IMR-90 (cell line): ENCODE measurements around the gene NEK4. TPM values are rescaled to one million over a fixed set of nuclear protein-coding genes. Genes with fewer than 3 reads are reported as not detected.

Experiments
- ATAC-seq: fragments of 200-7000 bp; cut with Tn5 transposase; 2 replicates; pipeline ENCODE4 v1.9.1; 2020; ENCODE audit warnings: low read depth, mild to moderate bottlenecking, moderate library complexity
- BruUV-seq: library from RNA; stranded (reverse); fragments of 400-500 nt; replicated peaks from 2 replicates; lab custom pipeline; 2021; lab: Mats Ljungman, UMichigan
- CTCF ChIA-PET: fragments of 300-600 bp; formaldehyde crosslinking; extraction: SDS; loops from one replicate; lab custom pipeline; 2021; ENCODE audit warnings: antibody characterized with exemption; lab: Yijun Ruan, JAX
- POLR2A ChIA-PET: fragments of 300-600 bp; sonication (Branson Sonifier 250); formaldehyde crosslinking; loops from one replicate; lab custom pipeline; 2022; ENCODE audit warnings: antibody characterized with exemption; ENCODE audit not compliant: unreplicated experiment; lab: Charles Lee
- DNase-seq: peaks from one replicate; pipeline ENCODE4 v3.0.0; 2013
- H2AFZ ChIP-seq: replicated peaks from 2 replicates; pipeline ENCODE3; 2013; ENCODE audit warnings: low read length, mild to moderate bottlenecking; ENCODE audit not compliant: poor library complexity
- H2AK5ac ChIP-seq: 2 replicates; pipeline ENCODE4 v1.6.1; 2013; ENCODE audit warnings: low read depth, low read length, inconsistent platforms
- H2AK9ac ChIP-seq: replicated peaks from 2 replicates; pipeline ENCODE3; 2013; ENCODE audit warnings: mild to moderate bottlenecking, low read depth, low read length, moderate library complexity; ENCODE audit not compliant: poor library complexity
- H2BK120ac ChIP-seq: 2 replicates; pipeline ENCODE4 v1.6.1; 2013; ENCODE audit warnings: low read depth, low read length, inconsistent platforms
- H2BK15ac ChIP-seq: 3 replicates; pipeline ENCODE4 v1.6.1; 2013; ENCODE audit warnings: low read depth, low read length, inconsistent platforms
- H2BK20ac ChIP-seq: 2 replicates; pipeline ENCODE4 v1.6.1; 2013; ENCODE audit warnings: low read depth, mild to moderate bottlenecking, inconsistent platforms, low read length, moderate library complexity
- H2BK5ac ChIP-seq: 2 replicates; pipeline ENCODE4 v1.6.1; 2013; ENCODE audit warnings: mild to moderate bottlenecking, low read depth, low read length, inconsistent platforms; ENCODE audit not compliant: poor library complexity, severe bottlenecking
- H3K14ac ChIP-seq: replicated peaks from 2 replicates; pipeline ENCODE4 v1.6.1; 2013; ENCODE audit warnings: low read depth, low read length, inconsistent platforms
- H3K18ac ChIP-seq: 2 replicates; pipeline ENCODE4 v1.6.1; 2013; ENCODE audit warnings: low read depth, low read length, control low read depth
- H3K23ac ChIP-seq: 2 replicates; pipeline ENCODE4 v1.6.1; 2013; ENCODE audit warnings: low read depth, low read length, inconsistent platforms
- H3K27ac ChIP-seq: 2 replicates; pipeline ENCODE4 v1.5.1; 2013; ENCODE audit warnings: mild to moderate bottlenecking, control low read depth, low read length; ENCODE audit not compliant: insufficient read depth
- H3K27me3 ChIP-seq: 2 replicates; pipeline ENCODE4 v1.6.1; 2013; ENCODE audit warnings: low read length; ENCODE audit not compliant: control insufficient read depth, insufficient read depth
- H3K36me3 ChIP-seq: 2 replicates; pipeline ENCODE4 v1.6.1; 2013; ENCODE audit warnings: low read length, mixed read lengths; ENCODE audit not compliant: control insufficient read depth, insufficient read depth
- H3K4ac ChIP-seq: 2 replicates; pipeline ENCODE4 v1.6.1; 2013; ENCODE audit warnings: low read depth, low read length, inconsistent platforms
- H3K4me1 ChIP-seq: 2 replicates; pipeline ENCODE4 v1.6.1; 2013; ENCODE audit warnings: low read length, mixed read lengths; ENCODE audit not compliant: control insufficient read depth, insufficient read depth
- H3K4me2 ChIP-seq: 2 replicates; pipeline ENCODE4 v1.6.1; 2013; ENCODE audit warnings: low read depth, mild to moderate bottlenecking, control low read depth, low read length, moderate library complexity
- H3K4me3 ChIP-seq: 2 replicates; pipeline ENCODE4 v1.5.1; 2013; ENCODE audit warnings: low read depth, mild to moderate bottlenecking, control low read depth, low read length, moderate library complexity; ENCODE audit not compliant: insufficient read depth
- H3K56ac ChIP-seq: 2 replicates; pipeline ENCODE4 v1.6.1; 2013; ENCODE audit warnings: low read length, inconsistent platforms; ENCODE audit not compliant: insufficient read depth; ENCODE audit errors: extremely low read depth
- H3K79me1 ChIP-seq, 2 experiments: 2 replicates each; pipeline ENCODE4 v1.6.1; 2013; ENCODE audit warnings: low read length in 2 of 2, inconsistent platforms in 1 of 2, low read depth in 1 of 2
- H3K9ac ChIP-seq: 2 replicates; pipeline ENCODE4 v1.6.1; 2013; ENCODE audit warnings: low read depth, low read length, control low read depth
- H3K9me1 ChIP-seq: 2 replicates; pipeline ENCODE4 v1.6.1; 2013; ENCODE audit warnings: low read length, inconsistent platforms; ENCODE audit not compliant: insufficient read depth
- H3K9me3 ChIP-seq: 2 replicates; pipeline ENCODE4 v1.6.1; 2013; ENCODE audit warnings: low read length; ENCODE audit not compliant: control insufficient read depth, insufficient read depth
- H4K20me1 ChIP-seq: 2 replicates; pipeline ENCODE4 v1.6.1; 2013; ENCODE audit warnings: low read length, inconsistent platforms; ENCODE audit not compliant: insufficient read depth
- H4K5ac ChIP-seq: 2 replicates; pipeline ENCODE4 v1.6.1; 2013; ENCODE audit warnings: mild to moderate bottlenecking, low read depth, low read length, control low read depth
- H4K8ac ChIP-seq, 2 experiments: 2 replicates each; pipeline ENCODE4 v1.6.1; 2013; ENCODE audit warnings: low read depth in 2 of 2, low read length in 2 of 2, control low read depth in 1 of 2, inconsistent platforms in 1 of 2
- H4K91ac ChIP-seq: 2 replicates; pipeline ENCODE4 v1.6.1; 2013; ENCODE audit warnings: low read depth, low read length, inconsistent platforms; ENCODE audit not compliant: insufficient read depth
- BHLHE40 ChIP-seq: fragments of 150-350 bp; IDR thresholded peaks from 2 replicates; pipeline ENCODE4 v1.6.1; 2016; ENCODE audit warnings: mild to moderate bottlenecking, low read depth, low read length
- CEBPB ChIP-seq: IDR thresholded peaks from 2 replicates; pipeline ENCODE4 v1.6.1; 2012; ENCODE audit warnings: low read depth, low read length, improper control_type of control experiment
- CTCF ChIP-seq: conservative IDR thresholded peaks from 2 replicates; pipeline ENCODE4 v1.5.1; 2012; ENCODE audit warnings: mild to moderate bottlenecking, low read depth, low read length, improper control_type of control experiment
- ELK1 ChIP-seq: fragments of 150-350 bp; IDR thresholded peaks from 2 replicates; pipeline ENCODE4 v1.6.1; 2016; ENCODE audit warnings: low read depth, mild to moderate bottlenecking, low read length, moderate library complexity, borderline replicate concordance
- FOS ChIP-seq: fragments of 150-350 bp; IDR thresholded peaks from 2 replicates; pipeline ENCODE4 v1.6.1; 2016; ENCODE audit warnings: low read depth, low read length
- MAFK ChIP-seq: IDR thresholded peaks from 2 replicates; pipeline ENCODE4 v1.6.1; 2012; ENCODE audit warnings: low read depth, low read length, improper control_type of control experiment
- MAZ ChIP-seq: IDR thresholded peaks from 2 replicates; pipeline ENCODE4 v1.6.1; 2012; ENCODE audit warnings: low read depth, mild to moderate bottlenecking, low read length, improper control_type of control experiment, moderate library complexity, borderline replicate concordance
- NFE2L2 ChIP-seq: fragments of 150-350 bp; IDR thresholded peaks from 2 replicates; pipeline ENCODE4 v1.6.1; 2016; ENCODE audit warnings: low read depth, mild to moderate bottlenecking, low read length
- POLR2A ChIP-seq: IDR thresholded peaks from 2 replicates; pipeline ENCODE4 v1.6.1; 2012; ENCODE audit warnings: mild to moderate bottlenecking, low read depth, low read length
- RAD21 ChIP-seq: IDR thresholded peaks from 2 replicates; pipeline ENCODE4 v1.6.1; 2012; ENCODE audit warnings: low read length, improper control_type of control experiment
- RCOR1 ChIP-seq: IDR thresholded peaks from 2 replicates; pipeline ENCODE4 v1.6.1; 2012; ENCODE audit warnings: mild to moderate bottlenecking, low read length, improper control_type of control experiment; ENCODE audit not compliant: insufficient replicate concordance
- RFX5 ChIP-seq: IDR thresholded peaks from 2 replicates; pipeline ENCODE4 v1.8.0; 2012; ENCODE audit warnings: low read depth, mild to moderate bottlenecking, low read length, moderate library complexity
- SMC3 ChIP-seq: fragments of 150-350 bp; IDR thresholded peaks from 2 replicates; pipeline ENCODE4 v1.6.1; 2016; ENCODE audit warnings: low read depth, mild to moderate bottlenecking, antibody characterized with exemption, low read length, moderate library complexity
- USF2 ChIP-seq: fragments of 150-350 bp; IDR thresholded peaks from 2 replicates; pipeline ENCODE4 v1.6.1; 2017; ENCODE audit warnings: mild to moderate bottlenecking, antibody characterized with exemption, low read length, low read depth
- WGBS, 2 experiments: methylation state at CpG; one replicate each; pipeline versions ENCODE4 v1.1.5 to v1.1.7; 2013; ENCODE audit warnings: missing lambda C conversion rate in 2 of 2; ENCODE audit not compliant: insufficient read length in 1 of 2; ENCODE audit errors: extremely low coverage in 2 of 2; 5-methylcytosine and 5-hydroxymethylcytosine counted together
- dilution Hi-C: fragments of 300-500 bp; cut with HindIII; formaldehyde crosslinking; loops from one replicate; pipeline ENCODE4 v1.14.3; 2018; ENCODE audit warnings: low sequenced_read_pairs; ENCODE audit not compliant: unreplicated experiment
- in situ Hi-C: fragments of 300-500 bp; cut with MboI; formaldehyde crosslinking; loops from 3 replicates; pipeline ENCODE4 v1.14.3; 2019; ENCODE audit warnings: low sequenced_read_pairs, inconsistent platforms, mixed read lengths
- intact Hi-C: fragments of 100-400 bp; cut with micrococcal nuclease; formaldehyde crosslinking; loops from 2 replicates; pipeline ENCODE4 v1.10.0; 2022
- polyA plus RNA-seq, 3 experiments: library from polyadenylated mRNA; depleted of rRNA; stranded (reverse); fragments of >200 nt; gene quantifications; 2 replicates each; pipeline ENCODE4 v1.2.3, GENCODE V29; 2012; ENCODE audit warnings: low replicate concordance in 1 of 3
- total RNA-seq: library from RNA; depleted of rRNA; stranded (reverse); fragments of >200 nt; gene quantifications from 2 replicates; pipeline ENCODE4 v1.2.3, GENCODE V29; 2012

Gene NEK4
- total and polyA plus RNA-seq, 2 of the 4 experiments (the other 2 are of a cell fraction), result 10.3 to 24.7 TPM

GRCh38 chr3:52793702-52794611 lies 23.2 kb upstream of the NEK4 start:
- no peaks in the 10 kb centered on the region for H3K79me1 ChIP-seq
- H3K4ac ChIP-seq, result no peak overlapping the region
- H3K9me1 ChIP-seq, result no peaks in the 10 kb centered on the region
- no peaks in the 10 kb centered on the region for H3K36me3 ChIP-seq
- H4K5ac ChIP-seq, result no peak overlapping the region
- DNase-seq, result no peak
- no peak overlapping the region for H4K91ac ChIP-seq
- no peak overlapping the region for H3K4me3 ChIP-seq
- H4K8ac ChIP-seq, result no peak overlapping the region
- BruUV-seq, result no TSS peak
- TF ChIP-seq CTCF (no peak), RFX5 (no peak), BHLHE40 (no peak), SMC3 (no peak), POLR2A (no peak), RCOR1 (no peak), MAFK (no peak), RAD21 (no peak), CEBPB (no peak), FOS (no peak), NFE2L2 (no peak), MAZ (no peak), ELK1 (no peak), USF2 (no peak)
- peaks cover 1% of the 10 kb centered on the region; the same call in 1 of the 2 replicates for H3K4me1 ChIP-seq
- H2BK15ac ChIP-seq, result no peak overlapping the region
- no peak overlapping the region for H2BK5ac ChIP-seq
- no peak overlapping the region for H3K18ac ChIP-seq
- H3K56ac ChIP-seq, result no peak overlapping the region
- no peak overlapping the region for H2AK5ac ChIP-seq
- H3K27ac ChIP-seq, result no peak overlapping the region
- dilution Hi-C loops, result no loop called here
- 100% methylated on average over 2 of the region's 9 CpGs; no CpG with 5 or more reads in 1 of the 2 experiments for WGBS, 2 experiments
- H3K23ac ChIP-seq, result no peak overlapping the region
- no peak overlapping the region for H2BK20ac ChIP-seq
- ChIA-PET CTCF (no interaction called here), POLR2A (interaction anchor here (0.5 kb wide), 1 partner anchor 10 kb away, joined by 3 read pairs; no protein-coding TSS in a partner anchor)
- H3K9me3 ChIP-seq, result no peaks in the 10 kb centered on the region
- H4K20me1 ChIP-seq, result no peaks in the 10 kb centered on the region
- H3K9ac ChIP-seq, result no peak overlapping the region
- intact Hi-C loops, result no loop called here
- H2BK120ac ChIP-seq, result no peak overlapping the region
- H3K27me3 ChIP-seq, result peaks cover 27% of the 10 kb centered on the region; the same call in 1 of the 2 replicates
- ATAC-seq, result no peak
- no peak overlapping the region for H2AFZ ChIP-seq
- in situ Hi-C loops, result no loop called here
- no peak overlapping the region for H2AK9ac ChIP-seq
- H3K14ac ChIP-seq, result no peak overlapping the region
- H3K4me2 ChIP-seq, result no peak overlapping the region
